GM18511 (cell line): ENCODE results near the gene KDM8.
"Not testable (repeated sequence)": the region's sequence is repeated elsewhere in the genome, so short reads cannot be mapped to it uniquely, and the experiment has no call there.

ENCODE experiments used
- ATAC-seq: cut with Tn5 transposase; IDR thresholded peaks from one replicate; pipeline ENCODE4 v1.9.1; 2021; ENCODE audit warnings: mild to moderate bottlenecking, moderate library complexity; ENCODE audit not compliant: unreplicated experiment

Gene KDM8

GRCh38 chr16:27190316-27190871 lies 12.9 kb upstream of the KDM8 start:
- ATAC-seq: no peak

DNA sequence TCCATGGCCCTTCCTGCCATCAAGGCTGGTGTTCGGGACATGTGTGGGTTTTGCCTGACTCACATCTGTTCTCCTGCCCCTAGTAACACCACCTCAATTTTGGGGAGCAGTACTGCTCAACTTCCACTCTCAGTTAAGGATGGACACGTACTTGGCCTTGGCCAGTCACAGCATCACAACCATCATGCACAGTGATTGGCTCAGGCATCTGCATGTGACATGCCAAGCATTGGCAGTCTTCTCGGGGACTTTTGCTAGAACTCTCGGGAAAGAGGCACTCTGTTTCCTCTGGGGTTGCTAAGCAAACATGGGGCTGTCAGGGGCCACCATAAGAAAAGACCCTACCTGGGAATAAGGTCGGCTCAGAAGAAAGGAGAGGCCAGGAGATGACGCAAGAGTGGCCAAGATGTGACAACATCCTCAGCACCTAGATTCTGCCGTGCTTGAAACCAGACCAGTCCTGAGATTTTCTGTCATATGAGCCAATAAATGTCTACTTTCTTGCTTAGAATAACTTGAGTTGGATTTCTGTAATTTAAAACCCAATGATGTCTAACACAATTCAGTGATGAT lies 11.9 kb upstream of the KDM8 start:
- no peak for ATAC-seq

DNA sequence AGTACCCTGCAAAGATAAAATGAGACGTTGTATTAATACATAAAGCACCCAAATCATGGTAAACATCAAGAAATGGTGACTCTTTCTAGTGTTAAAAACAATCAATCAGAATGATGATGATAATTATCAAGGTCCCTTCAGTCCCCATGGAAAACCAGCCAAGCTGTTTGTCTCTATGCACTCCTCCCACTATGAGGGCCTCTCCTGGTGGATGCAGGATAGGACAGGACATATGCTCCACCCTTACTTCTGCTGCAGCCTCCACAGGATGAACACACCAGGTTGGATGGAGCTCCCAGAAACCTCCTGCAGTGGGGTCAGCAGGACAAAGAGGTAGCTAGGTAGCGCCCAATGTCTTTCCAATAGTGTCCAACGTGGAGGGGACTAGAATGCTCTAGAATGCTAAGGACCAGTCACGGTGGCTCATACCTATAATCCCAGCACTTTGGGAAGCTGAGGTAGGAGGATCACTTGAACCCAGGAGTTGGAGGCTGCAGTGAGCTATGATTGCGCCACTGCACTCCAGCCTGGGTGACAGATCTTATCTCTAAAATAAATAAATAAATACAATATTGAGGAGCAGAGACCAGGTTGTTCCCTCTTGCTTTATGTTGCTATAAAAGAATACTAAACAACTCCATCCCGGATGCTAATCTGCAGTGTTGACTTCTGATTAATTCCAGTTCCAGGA lies 9.9 kb upstream of the KDM8 start:
- no peak for ATAC-seq

DNA sequence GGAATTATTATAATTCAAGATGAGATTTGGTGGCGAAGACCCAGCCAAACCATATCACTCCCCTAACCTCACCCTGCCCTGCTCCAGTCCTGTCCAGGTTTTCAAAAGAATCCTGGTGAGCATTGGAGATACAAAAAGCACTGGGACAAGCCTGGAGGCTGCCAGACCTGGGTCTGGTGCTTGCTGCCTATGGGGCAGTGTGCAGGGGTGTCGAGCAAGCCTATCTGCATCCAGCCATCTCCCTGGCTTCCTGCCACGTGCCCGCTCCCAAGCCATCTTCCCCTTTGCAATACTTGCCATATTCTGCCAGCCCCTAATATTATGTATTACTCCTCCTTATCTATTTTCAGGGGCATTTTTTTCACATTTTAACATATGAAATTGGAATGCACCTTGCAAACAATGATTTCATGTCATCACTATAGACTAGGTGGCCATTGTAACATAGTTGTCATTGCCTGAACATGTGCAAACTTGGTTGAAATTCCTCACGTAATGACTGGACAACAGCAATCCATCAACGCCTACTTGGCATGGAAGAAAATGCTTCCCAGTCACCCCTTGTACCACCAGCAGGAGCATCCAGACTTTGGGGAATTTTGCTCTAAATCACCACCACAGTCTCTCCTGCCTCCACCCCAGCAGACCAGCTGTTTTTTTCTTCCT lies 8.1 kb upstream of the KDM8 start:
- ATAC-seq: no peak

DNA sequence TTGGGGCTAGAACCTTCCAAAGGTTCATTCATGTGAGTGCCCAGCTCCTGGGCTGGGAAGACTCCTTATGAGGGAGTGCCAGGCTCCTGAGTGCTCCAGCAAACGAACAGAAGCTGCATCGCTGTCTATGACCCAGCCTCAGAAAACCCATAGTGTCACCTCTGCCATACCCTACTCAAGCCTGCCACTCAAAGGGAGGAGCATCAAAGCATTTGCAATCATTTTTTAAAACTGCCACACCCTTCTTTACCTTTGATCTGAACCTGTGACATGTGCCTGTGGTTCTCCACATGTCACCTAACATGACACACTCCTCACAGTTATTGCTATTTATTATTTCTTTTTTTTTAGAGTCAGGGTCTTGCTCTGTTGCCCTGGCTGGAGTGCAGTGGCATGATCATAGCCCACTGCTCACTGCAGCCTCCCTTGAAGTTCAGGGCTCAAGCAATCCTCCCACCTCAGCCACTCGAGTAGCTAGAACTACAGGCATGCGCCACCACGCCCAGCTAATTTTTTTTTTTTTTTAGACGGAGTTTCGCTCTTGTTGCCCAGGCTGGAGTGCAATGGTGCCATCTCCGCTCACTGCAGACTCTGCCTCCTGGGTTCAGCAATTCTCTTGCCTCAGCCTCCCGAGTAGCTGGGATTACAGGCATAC lies 7.3 kb upstream of the KDM8 start:
- ATAC-seq: no peak

DNA sequence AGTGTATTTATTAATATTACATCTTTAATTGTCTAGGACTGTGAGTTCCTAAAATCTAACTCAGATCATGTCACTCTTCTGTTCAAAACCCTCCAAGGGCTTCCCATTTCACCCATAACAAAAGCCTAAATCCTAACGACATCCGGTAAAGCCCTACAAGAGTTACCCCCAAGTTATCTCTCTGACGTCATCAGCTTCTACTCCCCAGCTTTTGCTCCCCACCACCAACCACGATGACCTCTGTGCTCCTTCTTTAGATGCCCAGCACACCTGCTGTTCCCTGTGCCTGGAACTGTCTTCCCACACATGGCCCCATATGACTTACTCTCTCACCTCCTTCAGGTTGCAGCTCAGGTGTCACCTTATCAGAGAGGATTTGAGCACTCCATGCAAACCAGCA lies 6.3 kb upstream of the KDM8 start:
- ATAC-seq: no peak

- ATAC-seq: no peak
These were observed 4.7 kb upstream of the KDM8 start for GRCh38 chr16:27198451-27199234.

DNA sequence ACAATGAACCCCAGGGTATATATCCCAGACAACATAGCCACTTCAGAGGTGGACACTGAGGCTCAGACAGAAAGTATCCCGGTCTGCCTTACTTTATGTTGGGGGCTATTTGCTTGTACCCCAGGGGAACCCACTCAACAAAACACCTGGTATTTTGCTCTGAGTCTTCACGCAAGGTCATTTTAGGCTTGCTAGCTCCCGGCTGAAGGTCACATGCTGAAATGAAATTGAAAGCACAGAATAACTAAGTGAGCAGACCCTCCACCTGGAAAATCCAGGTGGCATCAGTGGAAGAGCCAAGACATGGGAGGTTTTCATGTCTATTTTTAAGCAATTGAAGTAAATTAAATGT lies 4.1 kb upstream of the KDM8 start:
- no peak for ATAC-seq

DNA sequence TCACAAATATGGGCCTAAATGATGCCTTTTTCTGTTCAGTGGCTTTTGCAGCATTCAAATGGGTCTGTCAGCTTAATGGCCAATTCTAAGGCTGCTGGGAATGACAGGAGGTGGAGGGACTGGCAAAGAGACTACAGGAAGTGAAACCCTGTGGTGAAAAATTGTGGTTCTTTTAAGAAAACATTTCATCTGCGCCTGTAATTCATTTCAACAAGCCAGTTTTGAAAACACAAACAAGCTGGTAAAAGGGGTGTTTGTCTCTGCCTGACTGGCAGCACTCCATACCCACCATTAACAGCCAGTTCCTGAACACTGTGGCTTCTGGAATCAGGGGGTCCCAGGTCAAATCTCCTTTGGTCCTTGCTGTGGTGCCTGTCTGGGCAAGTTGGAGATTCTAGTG lies 3.6 kb upstream of the KDM8 start:
- peak; percentile 47 for ATAC-seq

DNA sequence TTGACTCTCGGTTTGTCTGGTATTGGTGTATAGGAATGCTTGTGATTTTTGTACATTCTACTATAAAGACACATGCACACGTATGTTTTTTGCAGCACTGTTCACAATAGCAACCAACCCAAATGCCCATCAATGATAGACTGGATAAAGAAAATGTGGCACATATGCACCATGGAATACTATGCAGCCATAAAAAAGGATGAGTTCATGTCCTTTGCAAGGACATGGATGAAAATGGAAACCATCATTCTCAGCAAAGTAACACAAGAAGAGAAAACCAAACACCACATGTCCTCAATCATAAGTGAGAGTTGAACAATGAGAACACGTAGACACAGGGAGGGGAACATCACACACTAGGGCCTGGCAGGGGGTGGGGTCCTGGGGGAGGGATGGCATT lies 2.4 kb upstream of the KDM8 start:
- not testable (repeated sequence) for ATAC-seq

- peak; percentile 64 for ATAC-seq
These were observed 311 bp upstream of the KDM8 start for GRCh38 chr16:27202923-27203506.

GRCh38 chr16:27204312-27204915 lies 1.1 kb downstream of the KDM8 start:
- no peak for ATAC-seq

- ATAC-seq: no peak
These were observed 2.2 kb downstream of the KDM8 start for GRCh38 chr16:27205423-27206065.

DNA sequence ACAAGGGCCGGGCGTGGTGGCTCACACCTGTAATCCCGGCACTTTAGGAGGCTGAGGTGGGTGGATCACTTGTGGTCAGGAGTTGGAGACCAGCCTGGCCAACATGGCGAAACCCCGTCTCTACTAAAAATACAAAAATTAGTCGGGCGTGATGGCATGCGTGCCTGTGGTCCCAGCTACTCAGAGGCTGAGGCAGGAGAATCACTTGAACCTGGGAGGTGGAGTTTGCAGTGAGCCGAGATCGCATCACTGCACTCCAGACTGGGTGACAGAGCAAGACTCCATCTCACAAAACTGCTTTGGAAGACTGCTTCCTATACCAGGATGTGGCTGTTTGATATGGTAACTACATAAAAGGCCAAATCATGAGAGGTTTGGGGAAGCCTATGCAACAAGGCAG lies 3.8 kb downstream of the KDM8 start:
- not testable (repeated sequence) for ATAC-seq

GRCh38 chr16:27208081-27208680 lies 4.9 kb downstream of the KDM8 start:
- no peak for ATAC-seq

DNA sequence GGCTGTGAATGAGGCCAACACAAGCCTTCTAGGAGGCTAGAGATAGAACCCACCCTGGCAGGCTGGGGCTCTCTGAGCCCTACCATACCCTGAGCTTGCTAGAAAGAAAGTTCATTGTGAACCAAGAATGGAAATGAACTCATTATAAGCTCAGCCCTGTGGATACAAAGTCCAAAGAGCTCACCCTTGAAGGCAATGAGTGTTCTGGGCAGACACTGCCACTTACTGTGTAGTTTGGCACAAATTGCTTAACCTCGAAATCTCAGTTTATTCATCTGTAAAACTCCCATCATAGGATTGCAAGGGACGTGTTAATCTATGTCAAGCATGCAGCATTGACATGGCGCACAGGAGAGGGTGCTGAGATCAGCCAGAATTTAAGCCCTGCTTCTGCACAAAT lies 5.5 kb downstream of the KDM8 start:
- no peak for ATAC-seq

DNA sequence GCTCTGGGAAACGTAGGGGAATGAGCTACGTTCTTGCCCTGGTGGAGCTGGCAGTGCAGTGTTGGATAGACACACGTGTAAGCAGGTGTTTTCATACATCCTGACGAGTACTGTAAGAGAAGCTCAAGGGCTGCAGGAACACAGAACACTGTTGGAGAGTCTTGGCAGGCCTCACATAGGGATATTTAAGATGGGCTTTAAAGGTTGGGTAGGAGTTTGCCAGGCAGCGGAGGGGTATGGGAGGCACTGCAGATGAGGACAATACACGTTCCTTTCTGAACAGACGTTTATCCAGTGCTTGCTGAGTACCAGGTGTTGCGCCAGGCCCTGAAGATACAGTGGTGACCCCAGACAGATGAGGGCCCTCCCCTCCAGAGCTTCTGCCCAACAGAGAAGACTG lies 6.3 kb downstream of the KDM8 start:
- no peak for ATAC-seq

DNA sequence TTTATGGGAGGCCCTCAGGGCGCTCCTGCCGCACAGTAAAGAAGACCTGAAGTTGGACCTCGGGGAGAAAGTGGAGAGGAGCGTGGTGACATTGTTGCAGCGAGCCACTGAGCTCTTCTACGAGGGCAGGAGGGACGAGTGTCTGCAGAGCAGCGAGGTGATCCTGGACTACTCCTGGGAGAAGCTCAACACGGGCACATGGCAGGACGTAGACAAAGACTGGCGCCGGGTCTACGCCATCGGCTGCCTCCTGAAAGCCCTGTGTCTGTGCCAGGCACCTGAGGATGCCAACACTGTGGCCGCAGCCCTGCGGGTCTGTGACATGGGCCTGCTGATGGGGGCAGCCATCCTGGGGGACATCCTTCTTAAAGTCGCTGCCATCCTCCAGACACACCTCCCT lies 6.8 kb downstream of the KDM8 start:
- no peak for ATAC-seq

DNA sequence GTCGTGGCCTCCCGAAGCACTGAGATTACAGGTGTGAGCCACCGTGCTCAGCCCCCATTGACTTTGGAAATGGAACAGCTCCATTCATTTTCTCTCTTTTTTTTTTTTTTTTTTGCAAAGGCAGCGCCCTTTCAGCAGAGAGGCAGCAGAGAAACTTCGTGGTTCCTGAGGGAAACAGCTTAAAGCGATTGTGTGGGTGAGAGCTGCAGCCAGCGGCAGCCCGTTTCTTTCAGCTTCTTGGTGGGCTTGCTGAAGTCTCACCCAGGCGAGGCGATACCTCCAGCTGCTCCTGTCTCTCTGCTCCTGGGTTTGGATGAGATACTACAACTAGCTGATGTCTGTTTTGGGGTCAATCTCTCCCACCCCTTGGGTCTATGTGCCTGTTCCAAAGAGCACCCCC lies 7.7 kb downstream of the KDM8 start:
- no peak for ATAC-seq
